Epithelial cell of esophagus (primary cell): ENCODE results near the gene INPP5A.

Experiments
- DNase-seq: peaks from one replicate; pipeline ENCODE4 v3.0.0; 2010; ENCODE audit warnings: low read depth
- H3K4me3 ChIP-seq: 2 replicates; pipeline ENCODE4 v1.5.1; 2011; ENCODE audit warnings: mild to moderate bottlenecking, low read length, control low read depth
- TF ChIP-seq, protein P1 (sequence below): IDR thresholded peaks from 2 replicates; pipeline ENCODE4 v1.5.1; 2011; ENCODE audit warnings: low read depth, mild to moderate bottlenecking, low read length, control low read depth, inconsistent platforms; ENCODE audit not compliant: insufficient read depth; ENCODE audit errors: missing control alignments

The INPP5A gene

GRCh38 chr10:132715776-132716680, 178.4 kb downstream of the INPP5A start:
- no peak for DNase-seq
- no peak overlapping the region for H3K4me3 ChIP-seq
- TF ChIP-seq, protein P1, sequence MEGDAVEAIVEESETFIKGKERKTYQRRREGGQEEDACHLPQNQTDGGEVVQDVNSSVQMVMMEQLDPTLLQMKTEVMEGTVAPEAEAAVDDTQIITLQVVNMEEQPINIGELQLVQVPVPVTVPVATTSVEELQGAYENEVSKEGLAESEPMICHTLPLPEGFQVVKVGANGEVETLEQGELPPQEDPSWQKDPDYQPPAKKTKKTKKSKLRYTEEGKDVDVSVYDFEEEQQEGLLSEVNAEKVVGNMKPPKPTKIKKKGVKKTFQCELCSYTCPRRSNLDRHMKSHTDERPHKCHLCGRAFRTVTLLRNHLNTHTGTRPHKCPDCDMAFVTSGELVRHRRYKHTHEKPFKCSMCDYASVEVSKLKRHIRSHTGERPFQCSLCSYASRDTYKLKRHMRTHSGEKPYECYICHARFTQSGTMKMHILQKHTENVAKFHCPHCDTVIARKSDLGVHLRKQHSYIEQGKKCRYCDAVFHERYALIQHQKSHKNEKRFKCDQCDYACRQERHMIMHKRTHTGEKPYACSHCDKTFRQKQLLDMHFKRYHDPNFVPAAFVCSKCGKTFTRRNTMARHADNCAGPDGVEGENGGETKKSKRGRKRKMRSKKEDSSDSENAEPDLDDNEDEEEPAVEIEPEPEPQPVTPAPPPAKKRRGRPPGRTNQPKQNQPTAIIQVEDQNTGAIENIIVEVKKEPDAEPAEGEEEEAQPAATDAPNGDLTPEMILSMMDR: no peak

GRCh38 chr10:132716691-132717490, 179.3 kb downstream of the INPP5A start:
- TF ChIP-seq, protein P1: no peak
- no peak overlapping the region for H3K4me3 ChIP-seq
- no peak for DNase-seq

- no peak overlapping the region for H3K4me3 ChIP-seq
- TF ChIP-seq, protein P1: no peak
- no peak for DNase-seq
Measured at GRCh38 chr10:132721725-132722124, 184.1 kb downstream of the INPP5A start.

- no peak for DNase-seq
- TF ChIP-seq, protein P1: no peak
- no peak overlapping the region for H3K4me3 ChIP-seq
Measured at GRCh38 chr10:132722394-132723329, 185.1 kb downstream of the INPP5A start.

DNA sequence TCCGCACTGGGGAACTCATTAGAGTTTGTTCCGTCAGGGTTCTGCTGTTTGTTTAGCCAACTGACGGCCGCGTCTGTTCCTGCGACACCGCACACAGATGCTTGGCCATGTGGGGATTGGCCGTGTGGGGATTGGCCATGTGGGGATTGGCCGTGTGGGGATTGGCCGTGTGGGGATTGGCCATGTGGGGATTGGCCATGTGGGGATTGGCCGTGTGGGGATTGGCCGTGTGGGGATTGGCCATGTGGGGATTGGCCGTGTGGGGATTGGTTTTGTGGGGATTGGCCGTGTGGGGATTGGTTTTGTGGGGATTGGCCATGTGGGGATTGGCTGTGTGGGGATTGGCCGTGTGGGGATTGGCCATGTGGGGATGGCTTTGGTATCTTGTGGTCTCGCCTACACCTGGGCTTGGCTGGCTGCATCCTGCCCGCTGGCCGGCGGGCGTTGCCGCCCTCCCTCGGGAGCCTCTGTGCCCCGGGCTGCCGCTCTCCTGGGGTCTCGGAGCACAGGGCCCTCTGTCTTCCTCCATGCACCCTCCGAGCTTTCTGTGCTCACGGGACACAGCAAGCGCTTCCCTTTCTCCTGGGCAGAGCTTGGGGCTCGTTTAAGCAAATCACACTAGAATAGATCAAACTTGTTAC, 185.9 kb downstream of the INPP5A start:
- TF ChIP-seq, protein P1: no peak
- no peak overlapping the region for H3K4me3 ChIP-seq
- DNase-seq: no peak

GRCh38 chr10:132724446-132724845, 186.9 kb downstream of the INPP5A start:
- TF ChIP-seq, protein P1: no peak
- no peak for DNase-seq
- no peak overlapping the region for H3K4me3 ChIP-seq
